Right forelimb (tissue), 1 donor: ENCODE results near the gene KRTAP4-16.
"Not testable (repeated sequence)": the region's sequence is repeated elsewhere in the genome, so short reads cannot be mapped to it uniquely, and the experiment has no call there.

ENCODE experiments used
- DNase-seq: peaks from one replicate; pipeline ENCODE4 v3.0.0-alpha.2; 2018

The KRTAP4-16 gene

GRCh38 chr17:41069031-41069430, 33.0 kb downstream of the KRTAP4-16 start:
- no peak for DNase-seq

- DNase-seq: no peak
Measured at GRCh38 chr17:41067281-41067680, 34.7 kb downstream of the KRTAP4-16 start.

- no peak for DNase-seq
Measured at GRCh38 chr17:41065829-41066624, 36.0 kb downstream of the KRTAP4-16 start, which contains the start of gene KRTAP2-4. Gene KRTAP2-4, minus strand, starts transcription at chr17:41065879. Its CDS starts 34 bp downstream, at chr17:41065845.

- DNase-seq: not testable (repeated sequence)
Measured at GRCh38 chr17:41065016-41065689, 36.9 kb downstream of the KRTAP4-16 start.

GRCh38 chr17:41064301-41064700, 37.7 kb downstream of the KRTAP4-16 start:
- no peak for DNase-seq

- DNase-seq: no peak
Measured at GRCh38 chr17:41063449-41063848, 38.6 kb downstream of the KRTAP4-16 start.

- no peak for DNase-seq
Measured at GRCh38 chr17:41061964-41062363, 40.0 kb downstream of the KRTAP4-16 start.

GRCh38 chr17:41060052-41060604, 41.9 kb downstream of the KRTAP4-16 start, which contains the start of gene KRTAP2-3:
Gene KRTAP2-3, minus strand, starts transcription at chr17:41060114. Its CDS starts 64 bp downstream, at chr17:41060050.
- DNase-seq: no peak

GRCh38 chr17:41059276-41060051, 42.5 kb downstream of the KRTAP4-16 start:
- not testable (repeated sequence) for DNase-seq

GRCh38 chr17:41058741-41059140, 43.3 kb downstream of the KRTAP4-16 start:
- DNase-seq: no peak

- DNase-seq: no peak
Measured at GRCh38 chr17:41057547-41057946, 44.5 kb downstream of the KRTAP4-16 start.

GRCh38 chr17:41055130-41055529, 46.9 kb downstream of the KRTAP4-16 start, which contains the start of gene KRTAP2-2:
Gene KRTAP2-2, minus strand, starts transcription at chr17:41055230. Its CDS starts 19 bp downstream, at chr17:41055211.
- not testable (repeated sequence) for DNase-seq

- DNase-seq: not testable (repeated sequence)
Measured at GRCh38 chr17:41054556-41054955, 47.5 kb downstream of the KRTAP4-16 start.

GRCh38 chr17:41054025-41054424, 48.0 kb downstream of the KRTAP4-16 start:
- no peak for DNase-seq

GRCh38 chr17:41052566-41052965, 49.4 kb downstream of the KRTAP4-16 start:
- no peak for DNase-seq
